HL-60 (cell line): ENCODE measurements around the gene ADGRL3.

ENCODE experiments used
- GABPA ChIP-seq: IDR thresholded peaks from 2 replicates; pipeline ENCODE4 v1.6.1; 2012; ENCODE audit warnings: low read depth
- TF ChIP-seq, protein P1 (sequence below): IDR thresholded peaks from one replicate; pipeline ENCODE4 v1.5.1; 2011; ENCODE audit warnings: low read length, control low read depth, inconsistent platforms; ENCODE audit not compliant: insufficient read depth
- TF ChIP-seq, protein P2 (sequence below): IDR thresholded peaks from 2 replicates; pipeline ENCODE4 v1.6.1; 2012; ENCODE audit warnings: low read depth; ENCODE audit not compliant: insufficient replicate concordance

DNA sequence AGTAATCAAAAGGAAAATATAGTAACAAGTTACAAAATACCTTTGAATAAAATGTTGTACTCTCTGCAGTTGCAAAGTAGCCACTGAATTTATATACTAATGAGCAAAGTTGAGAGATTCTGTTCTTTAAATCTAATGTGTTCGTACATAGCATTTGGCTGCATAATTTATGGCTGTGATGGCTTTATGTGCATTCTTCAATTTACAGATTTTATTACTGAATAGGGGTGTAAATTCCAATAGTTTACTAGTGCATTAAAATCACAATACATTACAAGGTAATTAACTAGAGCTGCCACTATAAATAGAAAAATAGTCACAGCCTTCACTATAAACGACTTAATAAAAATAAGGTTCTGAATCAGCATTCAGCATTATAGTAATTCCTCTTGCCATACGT lies 620.0 kb downstream of the ADGRL3 start:
- TF ChIP-seq, protein P1, sequence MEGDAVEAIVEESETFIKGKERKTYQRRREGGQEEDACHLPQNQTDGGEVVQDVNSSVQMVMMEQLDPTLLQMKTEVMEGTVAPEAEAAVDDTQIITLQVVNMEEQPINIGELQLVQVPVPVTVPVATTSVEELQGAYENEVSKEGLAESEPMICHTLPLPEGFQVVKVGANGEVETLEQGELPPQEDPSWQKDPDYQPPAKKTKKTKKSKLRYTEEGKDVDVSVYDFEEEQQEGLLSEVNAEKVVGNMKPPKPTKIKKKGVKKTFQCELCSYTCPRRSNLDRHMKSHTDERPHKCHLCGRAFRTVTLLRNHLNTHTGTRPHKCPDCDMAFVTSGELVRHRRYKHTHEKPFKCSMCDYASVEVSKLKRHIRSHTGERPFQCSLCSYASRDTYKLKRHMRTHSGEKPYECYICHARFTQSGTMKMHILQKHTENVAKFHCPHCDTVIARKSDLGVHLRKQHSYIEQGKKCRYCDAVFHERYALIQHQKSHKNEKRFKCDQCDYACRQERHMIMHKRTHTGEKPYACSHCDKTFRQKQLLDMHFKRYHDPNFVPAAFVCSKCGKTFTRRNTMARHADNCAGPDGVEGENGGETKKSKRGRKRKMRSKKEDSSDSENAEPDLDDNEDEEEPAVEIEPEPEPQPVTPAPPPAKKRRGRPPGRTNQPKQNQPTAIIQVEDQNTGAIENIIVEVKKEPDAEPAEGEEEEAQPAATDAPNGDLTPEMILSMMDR: no peak
- TF ChIP-seq, protein P2, sequence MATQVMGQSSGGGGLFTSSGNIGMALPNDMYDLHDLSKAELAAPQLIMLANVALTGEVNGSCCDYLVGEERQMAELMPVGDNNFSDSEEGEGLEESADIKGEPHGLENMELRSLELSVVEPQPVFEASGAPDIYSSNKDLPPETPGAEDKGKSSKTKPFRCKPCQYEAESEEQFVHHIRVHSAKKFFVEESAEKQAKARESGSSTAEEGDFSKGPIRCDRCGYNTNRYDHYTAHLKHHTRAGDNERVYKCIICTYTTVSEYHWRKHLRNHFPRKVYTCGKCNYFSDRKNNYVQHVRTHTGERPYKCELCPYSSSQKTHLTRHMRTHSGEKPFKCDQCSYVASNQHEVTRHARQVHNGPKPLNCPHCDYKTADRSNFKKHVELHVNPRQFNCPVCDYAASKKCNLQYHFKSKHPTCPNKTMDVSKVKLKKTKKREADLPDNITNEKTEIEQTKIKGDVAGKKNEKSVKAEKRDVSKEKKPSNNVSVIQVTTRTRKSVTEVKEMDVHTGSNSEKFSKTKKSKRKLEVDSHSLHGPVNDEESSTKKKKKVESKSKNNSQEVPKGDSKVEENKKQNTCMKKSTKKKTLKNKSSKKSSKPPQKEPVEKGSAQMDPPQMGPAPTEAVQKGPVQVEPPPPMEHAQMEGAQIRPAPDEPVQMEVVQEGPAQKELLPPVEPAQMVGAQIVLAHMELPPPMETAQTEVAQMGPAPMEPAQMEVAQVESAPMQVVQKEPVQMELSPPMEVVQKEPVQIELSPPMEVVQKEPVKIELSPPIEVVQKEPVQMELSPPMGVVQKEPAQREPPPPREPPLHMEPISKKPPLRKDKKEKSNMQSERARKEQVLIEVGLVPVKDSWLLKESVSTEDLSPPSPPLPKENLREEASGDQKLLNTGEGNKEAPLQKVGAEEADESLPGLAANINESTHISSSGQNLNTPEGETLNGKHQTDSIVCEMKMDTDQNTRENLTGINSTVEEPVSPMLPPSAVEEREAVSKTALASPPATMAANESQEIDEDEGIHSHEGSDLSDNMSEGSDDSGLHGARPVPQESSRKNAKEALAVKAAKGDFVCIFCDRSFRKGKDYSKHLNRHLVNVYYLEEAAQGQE: no peak
- no peak for TF ChIP-seq GABPA
